Measurements from ENCODE around the gene OVAAL. TPM values are rescaled to one million over a fixed set of nuclear protein-coding genes. Genes with fewer than 3 reads are reported as not detected.
A peak's percentile ranks its signal among the peaks of the same experiment; 100 is the strongest.

The OVAAL gene
- total and polyA plus RNA-seq, 3 experiments from 2014 or later, result not detected

DNA sequence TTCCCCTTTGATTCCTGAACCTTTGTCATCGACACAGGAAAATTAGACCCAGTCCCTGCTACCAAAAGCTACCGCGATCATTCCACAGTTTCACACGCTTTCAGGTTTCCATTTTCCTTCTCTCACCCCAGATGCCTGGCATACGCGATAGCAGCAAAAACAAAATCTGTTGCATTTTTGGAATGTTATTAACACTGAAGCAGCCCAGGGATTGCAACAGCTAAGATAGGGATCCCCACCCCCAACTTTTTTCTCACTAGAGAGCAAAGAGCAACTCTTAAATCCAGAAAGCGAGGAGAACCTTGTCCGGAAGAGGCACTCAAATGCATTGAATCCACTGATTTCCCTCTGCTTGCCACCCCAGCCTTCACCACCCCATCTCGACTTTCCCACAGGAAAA, 8.9 kb downstream of the OVAAL start:
- H3K27me3 ChIP-seq (ENCODE audit: insufficient read depth, low read length, poor library complexity, severe bottlenecking), result no peaks in the 10 kb centered on the region
- Mint-ChIP-seq H3K36me3 (no peaks in the 10 kb centered on the region), H3K4me3 (no peak overlapping the region), H3K27me3 (peaks cover 13 to 22% of the 10 kb centered on the region in 2 donors), H3K27ac (no peak overlapping the region), H3K4me1 (peaks cover 0 to 2% (median 1%) of the 10 kb centered on the region in 3 donors), H3K9me3 (peaks cover 0 to 2% (median 0%) of the 10 kb centered on the region in 5 donors)
- H3K9me3 ChIP-seq (ENCODE audit: low read length), result no peaks in the 10 kb centered on the region
- POLR2A ChIA-PET, result no interaction called here
- H3K4me1 ChIP-seq (ENCODE audit: insufficient read depth, low read length), result no peaks in the 10 kb centered on the region
- no peaks in the 10 kb centered on the region for H3K36me3 ChIP-seq (ENCODE audit: insufficient read depth, low read length)
- CTCF ChIA-PET, result interaction anchor here (1.1 kb wide), 1 partner anchor 296 kb away, joined by 3 read pairs; no protein-coding TSS in a partner anchor
- no peak overlapping the region for H3K27ac ChIP-seq (ENCODE audit: low read depth, low read length)
- H3K4me3 ChIP-seq (ENCODE audit: low read length), result no peak overlapping the region
- DNase-seq, result no peak

DNA sequence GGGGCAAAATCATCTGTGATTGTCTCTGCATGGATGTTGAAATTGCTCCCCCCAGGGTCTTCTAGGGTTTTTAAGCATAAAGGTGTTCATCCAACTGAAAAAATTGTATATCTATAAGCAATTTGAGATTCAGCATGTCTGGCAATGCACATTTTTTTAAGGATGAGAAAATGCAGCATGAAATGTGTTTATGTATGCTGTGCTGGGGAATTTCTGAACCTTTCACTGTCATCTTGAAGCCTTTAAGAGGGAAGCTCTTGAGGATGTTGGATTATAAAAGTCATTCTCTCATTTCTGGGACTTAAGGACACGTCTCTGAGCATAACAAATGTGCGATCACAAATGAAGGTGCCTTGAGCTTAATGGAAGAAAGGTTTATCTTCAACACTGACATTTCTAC, 9.4 kb downstream of the OVAAL start:
- H3K4me3 Mint-ChIP-seq, result no peak overlapping the region
- H3K27me3 ChIP-seq (ENCODE audit: insufficient read depth, low read length, poor library complexity, severe bottlenecking), result no peaks in the 10 kb centered on the region
- no peak overlapping the region for H3K4me3 ChIP-seq (ENCODE audit: low read length)
- CTCF ChIA-PET, result interaction anchor here (1.1 kb wide), 1 partner anchor 296 kb away, joined by 3 read pairs; no protein-coding TSS in a partner anchor
- H3K4me1 ChIP-seq (ENCODE audit: insufficient read depth, low read length), result no peaks in the 10 kb centered on the region
- H3K27me3 Mint-ChIP-seq, result peaks cover 13 to 27% of the 10 kb centered on the region in 2 donors
- peaks cover 0 to 2% (median 0%) of the 10 kb centered on the region in 5 donors for H3K9me3 Mint-ChIP-seq
- DNase-seq, result no peak
- no peaks in the 10 kb centered on the region for H3K36me3 Mint-ChIP-seq
- no peaks in the 10 kb centered on the region for H3K9me3 ChIP-seq (ENCODE audit: low read length)
- no peak overlapping the region for H3K27ac Mint-ChIP-seq
- H3K36me3 ChIP-seq (ENCODE audit: insufficient read depth, low read length), result no peaks in the 10 kb centered on the region
- H3K4me1 Mint-ChIP-seq, result peaks cover 0 to 2% (median 1%) of the 10 kb centered on the region in 3 donors
- no peak overlapping the region for H3K27ac ChIP-seq (ENCODE audit: low read depth, low read length)
- POLR2A ChIA-PET, result no interaction called here

DNA sequence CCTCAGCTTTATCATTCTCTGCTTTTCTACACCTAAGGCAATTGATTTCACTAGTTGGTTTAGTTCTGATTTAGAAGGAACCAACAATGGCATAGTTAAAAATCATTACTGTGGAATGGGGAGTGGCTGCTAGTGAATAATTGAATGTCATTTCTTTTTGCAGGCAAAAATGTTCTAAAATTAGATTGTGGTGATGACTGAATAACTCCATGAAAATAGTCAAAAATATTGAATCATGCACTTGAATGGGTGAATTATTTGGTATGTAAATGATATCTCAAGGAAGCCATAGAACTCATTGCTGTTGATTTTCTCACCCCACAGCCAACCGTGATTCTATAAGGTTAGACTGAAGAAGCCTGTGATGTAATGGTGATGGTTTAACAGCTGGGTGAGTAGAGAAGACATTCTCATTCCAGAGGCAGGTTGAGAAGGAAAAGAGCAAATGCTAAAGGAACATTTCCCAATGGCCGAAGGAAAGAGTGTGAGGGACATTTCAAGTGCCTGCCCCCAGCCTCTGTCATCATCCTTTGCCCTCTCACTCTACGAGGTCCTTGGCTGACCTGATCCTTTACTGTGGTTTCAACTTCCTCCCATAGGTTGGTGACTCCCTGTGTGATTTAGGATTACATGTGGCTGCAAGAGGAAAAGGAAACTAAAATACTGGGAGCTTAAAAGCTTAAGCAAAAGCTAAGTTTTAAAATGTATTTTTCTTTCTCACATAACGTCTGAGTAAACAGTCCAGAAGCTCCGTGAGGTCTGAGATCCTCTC, 12.5 kb downstream of the OVAAL start:
- no peaks in the 10 kb centered on the region for H3K4me1 ChIP-seq (ENCODE audit: insufficient read depth, low read length)
- ChIA-PET CTCF (no interaction called here), POLR2A (no interaction called here)
- no peaks in the 10 kb centered on the region for H3K9me3 ChIP-seq (ENCODE audit: low read length)
- peaks cover 0 to 2% (median 0%) of the 10 kb centered on the region in 5 donors for H3K9me3 Mint-ChIP-seq
- peaks cover 0 to 2% (median 1%) of the 10 kb centered on the region in 3 donors for H3K4me1 Mint-ChIP-seq
- DNase-seq, result no peak
- no peaks in the 10 kb centered on the region for H3K36me3 ChIP-seq (ENCODE audit: insufficient read depth, low read length)
- peaks cover 20 to 35% of the 10 kb centered on the region in 2 donors for H3K27me3 Mint-ChIP-seq
- no peak overlapping the region for H3K4me3 Mint-ChIP-seq
- no peak overlapping the region for H3K27ac ChIP-seq (ENCODE audit: low read depth, low read length)
- H3K36me3 Mint-ChIP-seq, result no peaks in the 10 kb centered on the region
- H3K4me3 ChIP-seq (ENCODE audit: low read length), result no peak overlapping the region
- H3K27me3 ChIP-seq (ENCODE audit: insufficient read depth, low read length, poor library complexity, severe bottlenecking), result no peaks in the 10 kb centered on the region
- no peak overlapping the region for H3K27ac Mint-ChIP-seq

DNA sequence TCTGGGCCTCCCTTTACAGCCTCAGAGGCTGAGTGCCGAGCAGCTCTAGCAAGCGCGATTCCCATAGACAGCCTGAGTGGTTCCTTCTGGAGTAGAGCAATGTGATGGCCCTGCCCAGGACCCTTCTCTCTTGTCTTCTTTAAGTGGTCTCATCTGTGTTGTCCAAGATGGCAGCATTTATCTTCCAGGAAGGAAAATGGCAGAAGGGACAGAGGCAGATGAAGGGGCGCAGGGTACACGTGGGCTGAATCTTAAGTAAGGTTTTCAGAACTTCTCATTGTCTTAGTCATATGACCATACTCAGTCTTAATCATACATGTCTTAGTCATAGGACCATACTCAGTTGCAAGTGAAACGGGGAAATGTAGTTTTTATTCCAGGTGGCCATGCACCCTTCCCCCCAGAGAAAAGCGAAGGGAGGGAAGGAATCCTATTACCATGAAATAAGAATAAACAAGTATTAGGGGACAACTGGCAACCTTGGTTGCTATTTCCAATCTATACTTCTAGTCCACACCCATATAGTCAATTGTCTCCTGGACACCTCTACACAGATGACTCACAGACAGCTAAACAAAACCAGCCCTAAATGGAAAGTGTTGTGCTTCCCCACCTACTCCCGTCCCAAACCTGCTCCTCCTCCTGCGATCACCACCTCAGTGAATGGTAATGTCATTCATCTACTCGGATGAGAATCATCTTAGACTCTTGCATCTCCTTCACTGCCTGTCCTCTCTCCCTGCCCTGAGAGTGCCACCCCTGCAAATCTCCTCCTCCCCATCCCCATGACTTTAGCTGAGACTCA, 13.3 kb downstream of the OVAAL start:
- H3K4me3 Mint-ChIP-seq, result no peak overlapping the region
- Histone ChIP-seq H3K4me3 (ENCODE audit: low read length) (no peak overlapping the region), H3K4me1 (ENCODE audit: insufficient read depth, low read length) (no peaks in the 10 kb centered on the region), H3K27me3 (ENCODE audit: insufficient read depth, low read length, poor library complexity, severe bottlenecking) (no peaks in the 10 kb centered on the region), H3K9me3 (ENCODE audit: low read length) (no peaks in the 10 kb centered on the region), H3K36me3 (ENCODE audit: insufficient read depth, low read length) (no peaks in the 10 kb centered on the region), H3K27ac (ENCODE audit: low read depth, low read length) (peak overlapping the region; percentile 33)
- DNase-seq, result no peak
- no peaks in the 10 kb centered on the region for H3K36me3 Mint-ChIP-seq
- peaks cover 21 to 38% of the 10 kb centered on the region in 2 donors for H3K27me3 Mint-ChIP-seq
- ChIA-PET CTCF (no interaction called here), POLR2A (no interaction called here)
- peaks cover 0 to 2% (median 1%) of the 10 kb centered on the region in 3 donors for H3K4me1 Mint-ChIP-seq
- peak overlapping the region in 1 of 8 donors; percentile 12 for H3K27ac Mint-ChIP-seq
- H3K9me3 Mint-ChIP-seq, result peaks cover 0 to 2% (median 0%) of the 10 kb centered on the region in 5 donors

DNA sequence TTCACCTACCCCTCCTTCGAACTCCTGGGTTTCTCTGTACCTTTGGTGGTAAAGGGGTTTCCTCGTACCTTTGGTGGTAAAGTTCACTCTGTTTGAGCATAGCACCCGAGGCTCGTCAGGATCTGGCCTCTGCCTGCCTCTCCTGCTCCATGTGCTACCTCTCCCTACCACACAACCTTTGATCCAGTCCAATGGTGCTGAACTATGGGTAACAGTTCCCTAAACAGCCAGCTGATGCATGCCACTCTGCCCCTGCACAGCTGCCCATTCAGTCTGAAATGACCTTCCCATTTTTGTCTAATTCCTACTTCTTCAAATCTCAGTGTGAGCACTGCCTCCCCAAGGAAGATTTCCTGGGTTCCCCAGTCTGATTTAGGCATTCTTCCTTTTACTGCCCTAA, 14.0 kb downstream of the OVAAL start:
- Mint-ChIP-seq H3K4me3 (no peak overlapping the region), H3K9me3 (peaks cover 0 to 2% (median 0%) of the 10 kb centered on the region in 5 donors), H3K36me3 (no peaks in the 10 kb centered on the region), H3K27me3 (peaks cover 21 to 31% of the 10 kb centered on the region in 2 donors), H3K27ac (no peak overlapping the region), H3K4me1 (peaks cover 0 to 2% (median 1%) of the 10 kb centered on the region in 3 donors)
- Histone ChIP-seq H3K4me3 (ENCODE audit: low read length) (no peak overlapping the region), H3K27ac (ENCODE audit: low read depth, low read length) (no peak overlapping the region), H3K9me3 (ENCODE audit: low read length) (no peaks in the 10 kb centered on the region), H3K36me3 (ENCODE audit: insufficient read depth, low read length) (no peaks in the 10 kb centered on the region), H3K4me1 (ENCODE audit: insufficient read depth, low read length) (no peaks in the 10 kb centered on the region), H3K27me3 (ENCODE audit: insufficient read depth, low read length, poor library complexity, severe bottlenecking) (no peaks in the 10 kb centered on the region)
- CTCF ChIA-PET, result no interaction called here
- POLR2A ChIA-PET, result no interaction called here
- no peak for DNase-seq

DNA sequence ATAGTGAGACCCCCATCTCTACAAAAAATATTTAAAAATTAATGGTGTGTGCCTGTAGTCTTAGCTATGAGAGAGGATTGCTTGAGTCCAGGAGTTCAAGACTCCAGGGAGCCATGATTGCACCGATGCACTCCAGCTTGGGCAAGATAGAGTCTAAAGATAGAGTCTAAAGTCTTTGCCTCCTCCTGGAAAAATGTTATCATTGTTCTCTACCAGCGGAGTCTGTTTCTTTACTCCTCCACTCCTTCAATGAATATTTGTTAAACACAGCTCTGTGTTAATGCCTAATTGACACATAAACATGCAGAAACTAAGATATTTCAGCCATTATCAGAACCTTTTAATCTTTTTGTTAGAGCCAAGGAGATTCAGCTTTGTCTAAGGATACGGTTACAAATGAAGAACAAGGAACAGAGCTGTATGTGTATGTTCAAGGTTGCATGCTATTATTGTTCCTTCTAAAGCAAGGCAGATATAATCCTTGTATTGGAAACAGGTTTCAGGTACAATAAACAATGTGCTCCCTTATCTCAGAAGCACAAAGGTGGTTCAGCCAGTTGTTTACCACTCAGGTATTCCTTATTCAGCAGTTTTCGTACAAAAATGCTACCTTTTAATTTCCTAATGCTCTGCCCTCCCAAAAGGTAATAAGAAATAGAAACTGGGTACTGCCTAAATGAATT, 15.4 kb downstream of the OVAAL start:
- Mint-ChIP-seq H3K36me3 (no peaks in the 10 kb centered on the region), H3K9me3 (peaks cover 0 to 2% (median 0%) of the 10 kb centered on the region in 5 donors), H3K27ac (no peak overlapping the region), H3K4me3 (no peak overlapping the region), H3K4me1 (peaks cover 0 to 2% (median 1%) of the 10 kb centered on the region in 3 donors), H3K27me3 (peaks cover 21 to 27% of the 10 kb centered on the region in 2 donors)
- CTCF ChIA-PET, result no interaction called here
- Histone ChIP-seq H3K4me3 (ENCODE audit: low read length) (no peak overlapping the region), H3K27ac (ENCODE audit: low read depth, low read length) (no peak overlapping the region), H3K4me1 (ENCODE audit: insufficient read depth, low read length) (no peaks in the 10 kb centered on the region), H3K9me3 (ENCODE audit: low read length) (no peaks in the 10 kb centered on the region), H3K27me3 (ENCODE audit: insufficient read depth, low read length, poor library complexity, severe bottlenecking) (no peaks in the 10 kb centered on the region), H3K36me3 (ENCODE audit: insufficient read depth, low read length) (no peaks in the 10 kb centered on the region)
- DNase-seq, result no peak
- POLR2A ChIA-PET, result no interaction called here

DNA sequence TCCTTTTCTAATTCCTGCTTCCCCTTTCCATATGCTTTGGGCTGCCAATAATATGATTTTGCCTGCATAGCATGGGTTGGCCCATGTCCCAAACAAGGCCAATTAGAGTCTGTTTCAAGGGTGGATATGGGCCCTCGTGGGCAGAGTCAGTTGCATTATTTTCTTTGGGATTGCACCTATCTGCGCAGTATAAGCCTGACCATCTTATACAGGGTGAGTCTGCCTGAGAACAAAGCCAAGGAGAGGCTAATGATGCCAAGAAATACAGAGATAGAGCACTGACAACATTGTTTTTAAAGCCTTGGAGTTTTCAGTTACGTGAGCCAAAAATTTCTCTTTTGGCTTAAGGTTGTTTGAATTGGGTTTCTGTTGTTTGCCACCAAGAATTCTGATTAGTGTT, 18.6 kb downstream of the OVAAL start:
- Histone ChIP-seq H3K4me1 (ENCODE audit: insufficient read depth, low read length) (no peaks in the 10 kb centered on the region), H3K27me3 (ENCODE audit: insufficient read depth, low read length, poor library complexity, severe bottlenecking) (no peaks in the 10 kb centered on the region), H3K36me3 (ENCODE audit: insufficient read depth, low read length) (no peaks in the 10 kb centered on the region), H3K27ac (ENCODE audit: low read depth, low read length) (no peak overlapping the region), H3K4me3 (ENCODE audit: low read length) (no peak overlapping the region), H3K9me3 (ENCODE audit: low read length) (no peaks in the 10 kb centered on the region)
- H3K9me3 Mint-ChIP-seq, result peaks cover 0 to 3% (median 0%) of the 10 kb centered on the region in 5 donors
- H3K4me3 Mint-ChIP-seq, result no peak overlapping the region
- ChIA-PET CTCF (no interaction called here), POLR2A (no interaction called here)
- DNase-seq, result no peak
- H3K4me1 Mint-ChIP-seq, result peaks cover 0 to 1% (median 0%) of the 10 kb centered on the region in 3 donors
- H3K27ac Mint-ChIP-seq, result no peak overlapping the region
- H3K27me3 Mint-ChIP-seq, result peaks cover 13 to 18% of the 10 kb centered on the region in 2 donors
- no peaks in the 10 kb centered on the region for H3K36me3 Mint-ChIP-seq

Data from CD8-positive, alpha-beta memory T cell (primary cell).